Measurements from ENCODE around the gene DCTN3.

- TF ChIP-seq POLR2A (IDR thresholded peaks at IDR 0.05; ENCODE audit: low read length) (no peak), GATA1 (IDR thresholded peaks at IDR 0.05; ENCODE audit: low read depth, low read length) (no peak)
Measured at GRCh38 chr9:34575241-34575640, 45.1 kb downstream of the DCTN3 start.

Measured in erythroblast (primary cell).